Measurements from ENCODE around the gene TMEM164.

The TMEM164 gene

GRCh38 chrX:109997786-109998452 is 5.0 kb upstream of the TMEM164 start:
- H3K27ac ChIP-seq = peak overlapping the region; percentile 64; the same call in 1 of the 2 replicates
- TF ChIP-seq ZFX (IDR thresholded peaks at IDR 0.05) (no peak), CTCF (conservative IDR thresholded peaks at IDR 0.05) (no peak)

- TF ChIP-seq ZFX (IDR thresholded peaks at IDR 0.05) = no peak
- TF ChIP-seq CTCF (conservative IDR thresholded peaks at IDR 0.05) = no peak
- H3K27ac ChIP-seq = no peak overlapping the region
These were observed 2.9 kb upstream of the TMEM164 start for GRCh38 chrX:110000000-110000399.

GRCh38 chrX:110000847-110001713 is 1.8 kb upstream of the TMEM164 start:
- H3K27ac ChIP-seq = peak overlapping the region; percentile 83

GRCh38 chrX:110001740-110002299 is 1.1 kb upstream of the TMEM164 start:
- TF ChIP-seq ZFX (IDR thresholded peaks at IDR 0.05) = no peak
- TF ChIP-seq CTCF (conservative IDR thresholded peaks at IDR 0.05) = no peak
- peak overlapping the region; percentile 83 for H3K27ac ChIP-seq

More at GRCh38 chrX:110000847-110001713, 1.8 kb upstream of the TMEM164 start:
- no peak for TF ChIP-seq ZFX (IDR thresholded peaks at IDR 0.05)
- TF ChIP-seq CTCF (conservative IDR thresholded peaks at IDR 0.05) = no peak

GRCh38 chrX:110003167-110004156 is 548 bp downstream of the TMEM164 start:
- peak overlapping the region; percentile 83 for H3K27ac ChIP-seq

GRCh38 chrX:110004215-110004614 is 1.3 kb downstream of the TMEM164 start:
- H3K27ac ChIP-seq = peak overlapping the region; percentile 83
- TF ChIP-seq ZFX (IDR thresholded peaks at IDR 0.05) (no peak), CTCF (conservative IDR thresholded peaks at IDR 0.05) (no peak)

More at GRCh38 chrX:110003167-110004156, 548 bp downstream of the TMEM164 start:
- TF ChIP-seq CTCF (conservative IDR thresholded peaks at IDR 0.05) = no peak
- no peak for TF ChIP-seq ZFX (IDR thresholded peaks at IDR 0.05)

All from C4-2B (cell line).